Lung (tissue), 12 donors: ENCODE data around the gene EHMT1. TPM values are rescaled to one million over a fixed set of nuclear protein-coding genes. Genes with fewer than 3 reads are reported as not detected.

Experiments used
- ATAC-seq: fragments of 200-7000 bp; cut with Tn5 transposase; one replicate; pipeline ENCODE4 v1.9.1; 2020; ENCODE audit warnings: moderate number of reproducible peaks; ENCODE audit not compliant: insufficient read depth, low FRiP score
- DNase-seq, 3 donors: peaks; one replicate each; pipeline ENCODE4 v3.0.0-alpha.2; 2013 to 2017
- H3K27ac ChIP-seq, 2 donors: one replicate each; pipeline ENCODE4 v1.5.1; 2013; ENCODE audit warnings: mild to moderate bottlenecking in 2 of 2, moderate library complexity in 2 of 2, control low read depth in 1 of 2, inconsistent platforms in 1 of 2, low read depth in 1 of 2, low read length in 1 of 2
- H3K27me3 ChIP-seq, 3 donors: one replicate each; pipeline ENCODE4 v1.5.1; 2013; ENCODE audit warnings: low read length in 2 of 3; ENCODE audit not compliant: control insufficient read depth in 3 of 3, insufficient read depth in 3 of 3
- H3K36me3 ChIP-seq, 4 donors: one replicate each; pipeline ENCODE4 v1.5.1; 2013; ENCODE audit warnings: low read length in 4 of 4, mild to moderate bottlenecking in 1 of 4, moderate library complexity in 1 of 4; ENCODE audit not compliant: control insufficient read depth in 4 of 4, insufficient read depth in 4 of 4
- H3K4me1 ChIP-seq, 5 donors: one replicate each; pipeline ENCODE4 v1.5.1; 2013; ENCODE audit warnings: low read length in 5 of 5, mild to moderate bottlenecking in 2 of 5, moderate library complexity in 1 of 5; ENCODE audit not compliant: control insufficient read depth in 5 of 5, insufficient read depth in 5 of 5
- H3K4me3 ChIP-seq: one replicate; pipeline ENCODE4 v1.5.1; 2013; ENCODE audit warnings: mild to moderate bottlenecking, control low read depth, moderate library complexity
- H3K9ac ChIP-seq, 2 donors: one replicate each; pipeline ENCODE4 v1.5.1; 2013; ENCODE audit warnings: low read length in 2 of 2, control low read depth in 1 of 2; ENCODE audit not compliant: insufficient read depth in 1 of 2
- H3K9me3 ChIP-seq, 4 donors: one replicate each; pipeline ENCODE4 v1.5.1; 2013; ENCODE audit warnings: low read length in 3 of 4, mild to moderate bottlenecking in 1 of 4, moderate library complexity in 1 of 4; ENCODE audit not compliant: control insufficient read depth in 4 of 4, insufficient read depth in 3 of 4
- WGBS, 2 donors: extraction: QIAGEN DNeasy Blood & Tissue Kit; methylation state at CpG; one replicate each; pipeline ENCODE4 v1.1.7; 2013; 5-methylcytosine and 5-hydroxymethylcytosine counted together
- polyA plus RNA-seq, 2 donors: library from polyadenylated mRNA; stranded (reverse); fragments of 200-250 nt; gene quantifications; one replicate each; pipeline ENCODE4 v1.2.1, GENCODE V29; 2013
- total RNA-seq, 2 donors: library from RNA; depleted of rRNA in 1 of 2; stranded (reverse); fragments of >200 nt in 1 of 2; gene quantifications; one replicate each; pipeline ENCODE4 v1.2.1, GENCODE V29; 2014 to 2021
- TF ChIP-seq, protein P1 (sequence below): IDR thresholded peaks from 2 replicates; pipeline ENCODE4 v1.5.1; 2012; ENCODE audit warnings: mild to moderate bottlenecking; ENCODE audit errors: control extremely low read depth, extremely low read depth
- donor health status: control.
- donor health status: control.
- donor health status: Bipolar disorder and iron deficiency.
- donor health status: healthy.
- donor health status: DM: yes; HTN: yes; CAD: no.

Gene EHMT1
- total and polyA plus RNA-seq, 4 donors = 32.2 to 91.5 (median 58.1) TPM

GRCh38 chr9:137679695-137680305 is 61.0 kb downstream of the EHMT1 start:
- H3K4me1 ChIP-seq = peaks cover 0 to 13% (median 7%) of the 10 kb centered on the region in 5 donors
- H3K9me3 ChIP-seq = no peaks in the 10 kb centered on the region

GRCh38 chr9:137680444-137681358 is 61.9 kb downstream of the EHMT1 start:
- H3K4me3 ChIP-seq = no peak overlapping the region
- TF ChIP-seq, protein P1, sequence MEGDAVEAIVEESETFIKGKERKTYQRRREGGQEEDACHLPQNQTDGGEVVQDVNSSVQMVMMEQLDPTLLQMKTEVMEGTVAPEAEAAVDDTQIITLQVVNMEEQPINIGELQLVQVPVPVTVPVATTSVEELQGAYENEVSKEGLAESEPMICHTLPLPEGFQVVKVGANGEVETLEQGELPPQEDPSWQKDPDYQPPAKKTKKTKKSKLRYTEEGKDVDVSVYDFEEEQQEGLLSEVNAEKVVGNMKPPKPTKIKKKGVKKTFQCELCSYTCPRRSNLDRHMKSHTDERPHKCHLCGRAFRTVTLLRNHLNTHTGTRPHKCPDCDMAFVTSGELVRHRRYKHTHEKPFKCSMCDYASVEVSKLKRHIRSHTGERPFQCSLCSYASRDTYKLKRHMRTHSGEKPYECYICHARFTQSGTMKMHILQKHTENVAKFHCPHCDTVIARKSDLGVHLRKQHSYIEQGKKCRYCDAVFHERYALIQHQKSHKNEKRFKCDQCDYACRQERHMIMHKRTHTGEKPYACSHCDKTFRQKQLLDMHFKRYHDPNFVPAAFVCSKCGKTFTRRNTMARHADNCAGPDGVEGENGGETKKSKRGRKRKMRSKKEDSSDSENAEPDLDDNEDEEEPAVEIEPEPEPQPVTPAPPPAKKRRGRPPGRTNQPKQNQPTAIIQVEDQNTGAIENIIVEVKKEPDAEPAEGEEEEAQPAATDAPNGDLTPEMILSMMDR = no peak
- H3K4me1 ChIP-seq = peaks cover 0 to 13% (median 7%) of the 10 kb centered on the region in 5 donors
- 85 to 92% methylated on average over 18 of the region's 18 CpGs for WGBS, 2 donors
- H3K36me3 ChIP-seq = peaks cover 2 to 5% (median 3%) of the 10 kb centered on the region in 4 donors
- DNase-seq (peak in 1 of 3 donors; percentile 48), ATAC-seq (no peak)
- no peaks in the 10 kb centered on the region for H3K27me3 ChIP-seq
- H3K9me3 ChIP-seq = no peaks in the 10 kb centered on the region
- H3K9ac ChIP-seq = no peak overlapping the region
- H3K27ac ChIP-seq = no peak overlapping the region

More at GRCh38 chr9:137679695-137680305, 61.0 kb downstream of the EHMT1 start:
- Histone ChIP-seq H3K27ac (no peak overlapping the region), H3K4me3 (no peak overlapping the region), H3K9ac (no peak overlapping the region), H3K36me3 (peaks cover 0 to 4% (median 2%) of the 10 kb centered on the region in 4 donors), H3K27me3 (no peaks in the 10 kb centered on the region)
- no peak for ATAC-seq
- TF ChIP-seq, protein P1 = no peak
- 78 to 82% methylated on average over 7 of the region's 7 CpGs for WGBS, 2 donors
- DNase-seq = no peak

GRCh38 chr9:137682428-137683105 is 63.8 kb downstream of the EHMT1 start:
- ATAC-seq (no peak), DNase-seq (no peak)
- peaks cover 0 to 13% (median 7%) of the 10 kb centered on the region in 5 donors for H3K4me1 ChIP-seq
- H3K4me3 ChIP-seq = no peak overlapping the region
- H3K9me3 ChIP-seq = no peaks in the 10 kb centered on the region
- peaks cover 0 to 5% (median 3%) of the 10 kb centered on the region in 4 donors for H3K36me3 ChIP-seq
- WGBS, 2 donors = 80 to 81% methylated on average over 18 of the region's 18 CpGs
- H3K9ac ChIP-seq = no peak overlapping the region
- H3K27ac ChIP-seq = no peak overlapping the region
- no peaks in the 10 kb centered on the region for H3K27me3 ChIP-seq
- TF ChIP-seq, protein P1 = no peak
